Dedifferentiated amniotic fluid mesenchymal stem cell (primary cell): ENCODE data around the gene CAST.

Experiments used
- DNase-seq: peaks from one replicate; pipeline ENCODE4 v3.0.0-alpha.2; 2016; ENCODE audit errors: extremely low spot score

The CAST gene

GRCh38 chr5:96745025-96745424 is 82.8 kb downstream of the CAST start:
- no peak for DNase-seq

- DNase-seq, result no peak
These were observed 83.8 kb downstream of the CAST start for GRCh38 chr5:96745844-96746531.

- DNase-seq, result no peak
These were observed 85.5 kb downstream of the CAST start for GRCh38 chr5:96747720-96748119.

- no peak for DNase-seq
These were observed 88.1 kb downstream of the CAST start for GRCh38 chr5:96750110-96750822.

GRCh38 chr5:96751203-96752169 is 89.3 kb downstream of the CAST start:
- no peak for DNase-seq

- peak; percentile 67 for DNase-seq
These were observed 90.3 kb downstream of the CAST start for GRCh38 chr5:96752341-96753016.

GRCh38 chr5:96753017-96753397 is 90.8 kb downstream of the CAST start:
- no peak for DNase-seq

GRCh38 chr5:96753848-96754247 is 91.7 kb downstream of the CAST start:
- no peak for DNase-seq

GRCh38 chr5:96755851-96756250 is 93.7 kb downstream of the CAST start:
- DNase-seq, result no peak

- DNase-seq, result no peak
These were observed 94.8 kb downstream of the CAST start for GRCh38 chr5:96756985-96757384.

GRCh38 chr5:96758621-96759020 is 96.4 kb downstream of the CAST start:
- DNase-seq, result no peak

- DNase-seq, result no peak
These were observed 99.4 kb downstream of the CAST start for GRCh38 chr5:96761618-96762017.

GRCh38 chr5:96763026-96763425 is 100.8 kb downstream of the CAST start:
- no peak for DNase-seq

GRCh38 chr5:96765043-96765442 is 102.9 kb downstream of the CAST start:
- DNase-seq, result no peak

GRCh38 chr5:96768708-96769251 is 106.6 kb downstream of the CAST start:
- DNase-seq, result no peak

GRCh38 chr5:96771395-96771794 is 109.2 kb downstream of the CAST start:
- DNase-seq, result no peak

- DNase-seq, result no peak
These were observed 109.9 kb downstream of the CAST start for GRCh38 chr5:96772111-96772510.

GRCh38 chr5:96772542-96772941 is 110.4 kb downstream of the CAST start:
- DNase-seq, result no peak

- DNase-seq, result no peak
These were observed 112.9 kb downstream of the CAST start for GRCh38 chr5:96775050-96775449.

- no peak for DNase-seq
These were observed 113.5 kb downstream of the CAST start for GRCh38 chr5:96775689-96776088.

GRCh38 chr5:96776621-96777020 is 114.4 kb downstream of the CAST start:
- no peak for DNase-seq

GRCh38 chr5:96778409-96778808 is 116.2 kb downstream of the CAST start:
- no peak for DNase-seq
